RWPE2 (cell line): ENCODE measurements around the gene TCF15.

Source experiments
- ATAC-seq: fragments of 200-7000 bp; cut with Tn5 transposase; 3 replicates; pipeline ENCODE4 v1.9.1; 2021; ENCODE audit warnings: low read depth
- DNase-seq: peaks from one replicate; pipeline ENCODE4 v3.0.0-alpha.2; 2020; ENCODE audit warnings: low spot score
- H3K27ac ChIP-seq: fragments of 450-650 bp; 2 replicates; pipeline ENCODE4 v1.5.1; 2017; ENCODE audit warnings: mild to moderate bottlenecking; ENCODE audit not compliant: poor library complexity, severe bottlenecking
- H3K27me3 ChIP-seq: fragments of 250-450 bp; sonication (Bioruptor Pico); 2 replicates; pipeline ENCODE4 v1.5.1; 2021; ENCODE audit warnings: mild to moderate bottlenecking, moderate library complexity; ENCODE audit not compliant: insufficient read depth, poor library complexity, severe bottlenecking
- H3K36me3 ChIP-seq: fragments of 250-450 bp; sonication (Bioruptor Pico); 2 replicates; pipeline ENCODE4 v1.5.1; 2020; ENCODE audit warnings: low read depth, mild to moderate bottlenecking, moderate library complexity
- H3K4me1 ChIP-seq: fragments of 250-450 bp; sonication (Bioruptor Pico); 2 replicates; pipeline ENCODE4 v1.5.1; 2021; ENCODE audit warnings: mild to moderate bottlenecking, moderate library complexity; ENCODE audit not compliant: insufficient read depth, poor library complexity, severe bottlenecking
- H3K4me3 ChIP-seq: fragments of 250-450 bp; sonication (Bioruptor Pico); 2 replicates; pipeline ENCODE4 v1.5.1; 2021; ENCODE audit warnings: mild to moderate bottlenecking, moderate library complexity; ENCODE audit not compliant: severe bottlenecking
- H3K9me3 ChIP-seq: fragments of 250-450 bp; sonication (Bioruptor Pico); 2 replicates; pipeline ENCODE4 v1.5.1; 2021; ENCODE audit warnings: mild to moderate bottlenecking, moderate library complexity; ENCODE audit not compliant: severe bottlenecking
- CTCF ChIP-seq: fragments of 450-650 bp; IDR thresholded peaks from one replicate; pipeline ENCODE4 v1.5.1; 2017; ENCODE audit warnings: mild to moderate bottlenecking, moderate library complexity; ENCODE audit not compliant: poor library complexity, severe bottlenecking

TCF15 gene

GRCh38 chr20:610130-611046, at the start of gene TCF15:
TCF15 (minus strand) TSS chr20:610309; CDS start chr20:610237, 72 bp downstream.
- ATAC-seq = peak; percentile 86
- Histone ChIP-seq H3K36me3 (no peaks in the 10 kb centered on the region), H3K27ac (no peak within 1 kb of the TSS), H3K27me3 (peaks cover 44% of the 10 kb centered on the region), H3K4me3 (peak within 1 kb of the TSS; percentile 28), H3K4me1 (no peaks in the 10 kb centered on the region), H3K9me3 (no peaks in the 10 kb centered on the region)
- no peak for DNase-seq
- no peak for TF ChIP-seq CTCF

DNA sequence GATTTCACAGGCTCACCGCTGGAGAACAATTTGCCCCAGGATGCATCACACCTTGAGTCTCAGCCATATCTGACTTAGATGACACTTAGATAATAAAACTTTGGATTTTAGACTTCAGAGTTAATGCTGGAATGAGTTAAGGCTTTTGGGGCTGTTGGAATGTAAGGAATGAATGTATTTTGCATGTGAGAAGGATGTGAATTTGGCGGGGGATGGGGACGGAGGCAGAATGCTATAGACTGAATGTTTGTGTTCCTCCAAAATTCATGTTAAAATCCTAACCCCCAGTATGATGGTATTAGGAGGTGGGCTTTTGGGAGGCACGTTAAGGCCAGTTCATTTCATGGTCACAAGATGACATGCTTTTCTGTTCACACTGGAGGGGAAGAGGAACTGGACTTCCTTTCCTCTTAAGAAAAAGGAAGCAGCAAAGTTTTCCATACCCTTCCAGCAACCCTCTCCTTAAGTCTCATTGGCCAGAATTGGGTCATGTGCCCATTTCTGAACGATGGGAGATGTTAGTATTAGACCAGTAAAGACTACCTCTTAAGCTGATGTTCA, 48.7 kb upstream of the TCF15 start:
- no peak for ATAC-seq
- Histone ChIP-seq H3K4me3 (no peak overlapping the region), H3K36me3 (no peaks in the 10 kb centered on the region), H3K9me3 (no peaks in the 10 kb centered on the region), H3K4me1 (no peaks in the 10 kb centered on the region), H3K27ac (no peak overlapping the region), H3K27me3 (peaks cover 38% of the 10 kb centered on the region)
- no peak for TF ChIP-seq CTCF
- no peak for DNase-seq

DNA sequence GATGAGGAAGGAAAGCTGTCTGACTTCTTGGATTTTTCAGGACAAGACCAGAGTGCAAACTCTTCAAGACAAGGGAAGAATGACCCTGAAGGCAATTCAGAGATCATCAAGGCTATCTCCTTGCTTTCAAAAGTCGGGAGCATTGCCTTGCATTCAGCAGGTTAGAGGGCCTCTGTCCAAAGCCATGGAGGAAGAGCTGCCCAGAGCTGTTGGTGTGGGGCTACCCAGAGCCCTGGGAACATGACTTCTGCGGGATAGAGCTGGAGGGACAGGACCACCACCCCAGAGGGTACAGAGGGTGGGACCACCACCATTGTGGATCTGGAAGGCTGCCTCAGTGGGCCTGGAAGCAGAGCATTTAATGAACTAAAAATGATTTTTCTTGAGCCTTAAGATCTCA, 48.1 kb upstream of the TCF15 start:
- Histone ChIP-seq H3K36me3 (no peaks in the 10 kb centered on the region), H3K4me3 (no peak overlapping the region), H3K4me1 (no peaks in the 10 kb centered on the region), H3K27ac (no peak overlapping the region), H3K9me3 (no peaks in the 10 kb centered on the region), H3K27me3 (peaks cover 32% of the 10 kb centered on the region)
- TF ChIP-seq CTCF = no peak
- DNase-seq = no peak
- ATAC-seq = no peak

DNA sequence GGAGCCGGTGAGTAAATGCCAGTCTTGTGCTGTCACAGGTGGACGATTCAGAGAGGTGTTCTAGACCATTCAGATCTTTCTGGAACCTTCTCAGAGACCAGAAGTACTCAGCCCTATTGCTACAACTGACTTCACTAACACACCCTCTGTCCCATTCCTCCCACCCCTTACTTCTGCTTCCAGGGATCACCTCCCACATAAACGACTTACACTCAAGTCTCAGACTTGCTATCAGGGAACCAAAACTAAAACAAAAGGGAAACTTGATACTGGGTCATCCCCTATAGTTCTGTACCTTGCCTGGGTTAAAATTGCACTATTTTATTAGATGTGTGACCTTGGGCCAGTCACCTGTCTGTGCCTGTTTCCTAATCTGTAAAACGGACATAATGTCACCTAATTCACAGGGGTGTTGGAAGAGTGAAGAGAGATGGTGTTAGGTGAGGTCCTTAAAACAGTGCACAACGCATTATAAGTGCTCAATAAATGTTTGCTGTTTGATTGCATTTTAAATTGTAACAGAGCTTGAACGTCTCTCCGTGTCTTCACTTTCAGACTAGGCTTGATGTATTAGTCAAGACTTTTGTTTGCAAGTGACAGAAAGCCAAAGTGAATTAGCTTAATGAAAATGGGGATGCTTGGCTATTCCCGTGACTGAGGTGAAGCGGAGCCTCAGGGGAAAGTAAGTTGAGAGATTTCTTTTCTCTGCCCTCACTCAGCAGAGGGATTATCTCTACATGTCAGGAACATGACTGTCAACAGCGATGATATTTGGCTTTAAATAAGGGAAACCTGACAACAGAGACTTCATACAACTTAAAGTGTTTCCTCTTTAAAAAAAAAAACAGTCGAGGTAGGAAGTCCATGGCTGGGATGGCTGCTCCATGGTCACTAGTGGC, 45.9 kb upstream of the TCF15 start:
- no peak for TF ChIP-seq CTCF

More for the DNA sequence above, 45.9 kb upstream of the TCF15 start:
- no peak overlapping the region for H3K4me3 ChIP-seq
- peaks cover under 1% of the 10 kb centered on the region for H3K36me3 ChIP-seq
- H3K4me1 ChIP-seq = no peaks in the 10 kb centered on the region
- no peak for ATAC-seq
- peaks cover 13% of the 10 kb centered on the region for H3K27me3 ChIP-seq
- DNase-seq = no peak
- no peaks in the 10 kb centered on the region for H3K9me3 ChIP-seq
- H3K27ac ChIP-seq = no peak overlapping the region
